SH-SY5Y (cell line): Measurements from ENCODE around the gene CLSTN2.

Source experiments
- GATA2 ChIP-seq: IDR thresholded peaks from 2 replicates; pipeline ENCODE4 v1.6.1; 2011; ENCODE audit warnings: mild to moderate bottlenecking, low read depth, low read length
- GATA3 ChIP-seq: IDR thresholded peaks from 2 replicates; pipeline ENCODE4 v1.6.1; 2011; ENCODE audit warnings: low read depth, mild to moderate bottlenecking, low read length, moderate library complexity

- TF ChIP-seq GATA3 (no peak), GATA2 (no peak)
Measured at GRCh38 chr3:140463355-140463754, 528.4 kb downstream of the CLSTN2 start.
